GM19193 (cell line): Measurements from ENCODE around the gene PARP12.

ENCODE experiments used
- POLR2A ChIP-seq: IDR thresholded peaks from 4 replicates; pipeline ENCODE4 v1.6.1; 2011; ENCODE audit not compliant: insufficient read depth, insufficient read length; ENCODE audit errors: extremely low read depth

Gene PARP12

GRCh38 chr7:140068033-140068432 is 5.3 kb upstream of the PARP12 start:
- TF ChIP-seq POLR2A = no peak

- no peak for TF ChIP-seq POLR2A
These were observed 4.3 kb upstream of the PARP12 start for GRCh38 chr7:140067052-140067451.

GRCh38 chr7:140062118-140062527 is 628 bp downstream of the PARP12 start:
- no peak for TF ChIP-seq POLR2A

GRCh38 chr7:140061607-140061930 is 1.2 kb downstream of the PARP12 start:
- no peak for TF ChIP-seq POLR2A

- TF ChIP-seq POLR2A = no peak
These were observed 1.8 kb downstream of the PARP12 start for GRCh38 chr7:140060788-140061606.

GRCh38 chr7:140060243-140060630 is 2.5 kb downstream of the PARP12 start:
- no peak for TF ChIP-seq POLR2A

GRCh38 chr7:140059273-140060242 is 3.2 kb downstream of the PARP12 start:
- no peak for TF ChIP-seq POLR2A

GRCh38 chr7:140058517-140058916 is 4.2 kb downstream of the PARP12 start:
- no peak for TF ChIP-seq POLR2A

GRCh38 chr7:140057143-140057535 is 5.6 kb downstream of the PARP12 start:
- no peak for TF ChIP-seq POLR2A

- TF ChIP-seq POLR2A = no peak
These were observed 6.2 kb downstream of the PARP12 start for GRCh38 chr7:140056431-140057142.

- no peak for TF ChIP-seq POLR2A
These were observed 6.9 kb downstream of the PARP12 start for GRCh38 chr7:140055833-140056232.

GRCh38 chr7:140054751-140055150 is 8.0 kb downstream of the PARP12 start:
- no peak for TF ChIP-seq POLR2A

GRCh38 chr7:140053812-140054539 is 8.8 kb downstream of the PARP12 start:
- no peak for TF ChIP-seq POLR2A

- TF ChIP-seq POLR2A = no peak
These were observed 10.9 kb downstream of the PARP12 start for GRCh38 chr7:140051820-140052219.
